ENCODE measurements around the gene FOXO6.

Gene FOXO6

GRCh38 chr1:41411229-41411628 is 50.0 kb downstream of the FOXO6 start:
- DNase-seq = no peak

GRCh38 chr1:41412748-41413147 is 51.5 kb downstream of the FOXO6 start:
- no peak for DNase-seq

GRCh38 chr1:41413748-41414281 is 52.6 kb downstream of the FOXO6 start:
- DNase-seq = no peak

- DNase-seq = no peak
Observed at GRCh38 chr1:41414296-41414695, 53.1 kb downstream of the FOXO6 start.

GRCh38 chr1:41414716-41415306 is 53.6 kb downstream of the FOXO6 start:
- DNase-seq = no peak

GRCh38 chr1:41416081-41416480 is 54.8 kb downstream of the FOXO6 start:
- DNase-seq = no peak

GRCh38 chr1:41416552-41417334 is 55.5 kb downstream of the FOXO6 start:
- DNase-seq = peak; percentile 88

- no peak for DNase-seq
Observed at GRCh38 chr1:41417335-41417682, 56.1 kb downstream of the FOXO6 start.

GRCh38 chr1:41417746-41418145 is 56.5 kb downstream of the FOXO6 start:
- DNase-seq = no peak

GRCh38 chr1:41418857-41419583 is 57.8 kb downstream of the FOXO6 start:
- no peak for DNase-seq

- no peak for DNase-seq
Observed at GRCh38 chr1:41419584-41420295, 58.5 kb downstream of the FOXO6 start.

- DNase-seq = no peak
Observed at GRCh38 chr1:41420351-41420750, 59.1 kb downstream of the FOXO6 start.

- peak; percentile 70 for DNase-seq
Observed at GRCh38 chr1:41420860-41421259, 59.6 kb downstream of the FOXO6 start.

- DNase-seq = no peak
Observed at GRCh38 chr1:41422306-41422705, 61.1 kb downstream of the FOXO6 start.

- no peak for DNase-seq
Observed at GRCh38 chr1:41423511-41424191, 62.4 kb downstream of the FOXO6 start.

GRCh38 chr1:41424581-41425118 is 63.4 kb downstream of the FOXO6 start:
- DNase-seq = no peak

- DNase-seq = no peak
Observed at GRCh38 chr1:41425369-41425768, 64.1 kb downstream of the FOXO6 start.

- DNase-seq = no peak
Observed at GRCh38 chr1:41426201-41426890, 65.1 kb downstream of the FOXO6 start.

GRCh38 chr1:41427122-41427913 is 66.1 kb downstream of the FOXO6 start:
- peak; percentile 68 for DNase-seq

GRCh38 chr1:41427916-41428737 is 66.9 kb downstream of the FOXO6 start:
- DNase-seq = no peak

Measured in eye (tissue), 1 donor.